A673 (cell line): ENCODE data around the gene CABYR. TPM values are rescaled to one million over a fixed set of nuclear protein-coding genes. Genes with fewer than 3 reads are reported as not detected.

Experiments used
- Bru-seq: library from RNA; stranded (reverse); fragments of 400-500 nt; gene quantifications from one replicate; lab custom pipeline; 2021; lab: Mats Ljungman, UMichigan
- BruChase-seq, 2 experiments: library from RNA; stranded (reverse); fragments of 400-500 nt; gene quantifications; one replicate each; lab custom pipeline; 2021; lab: Mats Ljungman, UMichigan
- BruUV-seq: library from RNA; stranded (reverse); fragments of 400-500 nt; replicated peaks from 2 replicates; lab custom pipeline; 2021; lab: Mats Ljungman, UMichigan
- CTCF ChIA-PET: fragments of 300-600 bp; sonication (Branson Sonifier 250); formaldehyde crosslinking; loops from one replicate; lab custom pipeline; 2022; ENCODE audit warnings: antibody characterized with exemption; lab: Charles Lee
- POLR2A ChIA-PET: fragments of 300-600 bp; sonication (Branson Sonifier 250); formaldehyde crosslinking; loops from one replicate; lab custom pipeline; 2022; ENCODE audit warnings: antibody characterized with exemption; ENCODE audit not compliant: low non-redundant PET; lab: Charles Lee
- DNase-seq: peaks from one replicate; pipeline ENCODE4 v3.0.0-alpha.2; 2015; ENCODE audit warnings: low spot score
- H3K27ac ChIP-seq: fragments of 200-600 bp; sonication (generic); 2 replicates; pipeline ENCODE4 v1.5.1; 2016; ENCODE audit warnings: mixed run types, low read depth, mild to moderate bottlenecking, mixed read lengths, antibody characterized with exemption, low read length; ENCODE audit not compliant: poor library complexity, severe bottlenecking
- H3K27me3 ChIP-seq: fragments of 200-600 bp; sonication (generic); replicated peaks from 2 replicates; pipeline ENCODE4 v1.6.1; 2017; ENCODE audit warnings: mixed run types, low read depth, mild to moderate bottlenecking, mixed read lengths, antibody characterized with exemption, low read length; ENCODE audit not compliant: insufficient read depth, poor library complexity
- H3K36me3 ChIP-seq: fragments of 200-600 bp; sonication (generic); 2 replicates; pipeline ENCODE4 v1.6.1; 2016; ENCODE audit warnings: mixed run types, mild to moderate bottlenecking, mixed read lengths, antibody characterized with exemption, low read length; ENCODE audit not compliant: insufficient read depth, poor library complexity, severe bottlenecking
- H3K4me1 ChIP-seq: fragments of 200-600 bp; sonication (generic); 2 replicates; pipeline ENCODE4 v1.6.1; 2017; ENCODE audit warnings: mixed run types, mild to moderate bottlenecking, mixed read lengths, antibody characterized with exemption, low read length; ENCODE audit not compliant: insufficient read depth, poor library complexity, severe bottlenecking
- H3K4me3 ChIP-seq: fragments of 200-600 bp; sonication (generic); 2 replicates; pipeline ENCODE4 v1.5.1; 2016; ENCODE audit warnings: low read depth, mixed run types, mild to moderate bottlenecking, mixed read lengths, low read length; ENCODE audit not compliant: poor library complexity, severe bottlenecking
- H3K9me3 ChIP-seq: fragments of 200-600 bp; sonication (generic); 2 replicates; pipeline ENCODE4 v1.6.1; 2016; ENCODE audit warnings: mixed run types, low read depth, mild to moderate bottlenecking, mixed read lengths, antibody characterized with exemption, low read length; ENCODE audit not compliant: poor library complexity, severe bottlenecking
- EZH2 ChIP-seq: fragments of 200-600 bp; sonication (generic); IDR thresholded peaks from 2 replicates; pipeline ENCODE4 v1.6.1; 2017; ENCODE audit warnings: borderline replicate concordance, low read depth, mild to moderate bottlenecking, mixed read lengths, antibody characterized with exemption, low read length; ENCODE audit not compliant: poor library complexity, severe bottlenecking
- intact Hi-C: fragments of 100-400 bp; cut with micrococcal nuclease; formaldehyde crosslinking; loops from one replicate; pipeline ENCODE4 v1.10.0; 2022; ENCODE audit not compliant: unreplicated experiment
- long read RNA-seq: library from polyadenylated mRNA; stranded (forward); transcript quantifications from one replicate; pipeline ENCODE4 v2.0.0, GENCODE V29; 2022
- total RNA-seq: library from RNA; stranded (reverse); gene quantifications from 2 replicates; pipeline ENCODE4 v1.2.3, GENCODE V29; 2021
- TF ChIP-seq, protein P1 (sequence below): fragments of 300-800, 200-600 bp; sonication (generic); conservative IDR thresholded peaks from 2 replicates; pipeline ENCODE4 v1.5.1; 2017; ENCODE audit warnings: low read depth, mild to moderate bottlenecking, antibody characterized with exemption, low read length, moderate library complexity, mixed read lengths

Gene CABYR
- 7.9 and 11.5 TPM in 2 replicates for total RNA-seq
- percentile 58 among the genes with signal in this experiment for Bru-seq, nascent RNA
- percentile 59 among the genes with signal in this experiment for BruChase-seq, experiment 1, labeled RNA remaining after a 2-hour chase
- percentile 56 among the genes with signal in this experiment for BruChase-seq, experiment 2, labeled RNA remaining after a 6-hour chase
- long read RNA-seq, partial matches to known transcripts = 0 of 7 reads
- long read RNA-seq, other reads (novel, unspliced or antisense) = 2 of 7 reads

- intact Hi-C loops = loop anchor here (10.0 kb wide), 1 partner anchor 634 kb away; the partner anchor contains the start of gene RMC1
- Histone ChIP-seq H3K4me3 (peak within 1 kb of the TSS; percentile 57), H3K27ac (peak within 1 kb of the TSS; percentile 63), H3K27me3 (no peaks in the 10 kb centered on the region), H3K9me3 (no peaks in the 10 kb centered on the region), H3K4me1 (peaks cover 8% of the 10 kb centered on the region), H3K36me3 (no peaks in the 10 kb centered on the region)
- POLR2A ChIA-PET = interaction anchor here (0.6 to 0.9 kb wide), 7 partner anchors 63 to 475 kb away, joined by 3 to 7 read pairs (median 5); no protein-coding TSS in a partner anchor
- TF ChIP-seq, protein P1, sequence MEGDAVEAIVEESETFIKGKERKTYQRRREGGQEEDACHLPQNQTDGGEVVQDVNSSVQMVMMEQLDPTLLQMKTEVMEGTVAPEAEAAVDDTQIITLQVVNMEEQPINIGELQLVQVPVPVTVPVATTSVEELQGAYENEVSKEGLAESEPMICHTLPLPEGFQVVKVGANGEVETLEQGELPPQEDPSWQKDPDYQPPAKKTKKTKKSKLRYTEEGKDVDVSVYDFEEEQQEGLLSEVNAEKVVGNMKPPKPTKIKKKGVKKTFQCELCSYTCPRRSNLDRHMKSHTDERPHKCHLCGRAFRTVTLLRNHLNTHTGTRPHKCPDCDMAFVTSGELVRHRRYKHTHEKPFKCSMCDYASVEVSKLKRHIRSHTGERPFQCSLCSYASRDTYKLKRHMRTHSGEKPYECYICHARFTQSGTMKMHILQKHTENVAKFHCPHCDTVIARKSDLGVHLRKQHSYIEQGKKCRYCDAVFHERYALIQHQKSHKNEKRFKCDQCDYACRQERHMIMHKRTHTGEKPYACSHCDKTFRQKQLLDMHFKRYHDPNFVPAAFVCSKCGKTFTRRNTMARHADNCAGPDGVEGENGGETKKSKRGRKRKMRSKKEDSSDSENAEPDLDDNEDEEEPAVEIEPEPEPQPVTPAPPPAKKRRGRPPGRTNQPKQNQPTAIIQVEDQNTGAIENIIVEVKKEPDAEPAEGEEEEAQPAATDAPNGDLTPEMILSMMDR = no peak
- no peak for TF ChIP-seq EZH2
- peak; percentile 93 for DNase-seq
- TSS peak; percentile 75 for BruUV-seq
- CTCF ChIA-PET = interaction anchor here (0.6 to 1.5 kb wide), 3 partner anchors 23 to 350 kb away, joined by 4 to 5 read pairs (median 5); no protein-coding TSS in a partner anchor
These were observed at the start of gene CABYR for GRCh38 chr18:24138789-24139616. Gene CABYR, plus strand, starts transcription at chr18:24139062. Its CDS starts 4,053 bp downstream, at chr18:24143115.

GRCh38 chr18:24089076-24089475 lies 49.8 kb upstream of the CABYR start:
- Histone ChIP-seq H3K27ac (no peak overlapping the region), H3K9me3 (no peaks in the 10 kb centered on the region), H3K27me3 (no peaks in the 10 kb centered on the region), H3K4me1 (peaks cover 9% of the 10 kb centered on the region), H3K4me3 (no peak overlapping the region), H3K36me3 (no peaks in the 10 kb centered on the region)
- TF ChIP-seq EZH2 = no peak
- TF ChIP-seq, protein P1 = no peak
- no peak for DNase-seq
- ChIA-PET CTCF (no interaction called here), POLR2A (no interaction called here)
- BruUV-seq = no TSS peak
- intact Hi-C loops = no loop called here

DNA sequence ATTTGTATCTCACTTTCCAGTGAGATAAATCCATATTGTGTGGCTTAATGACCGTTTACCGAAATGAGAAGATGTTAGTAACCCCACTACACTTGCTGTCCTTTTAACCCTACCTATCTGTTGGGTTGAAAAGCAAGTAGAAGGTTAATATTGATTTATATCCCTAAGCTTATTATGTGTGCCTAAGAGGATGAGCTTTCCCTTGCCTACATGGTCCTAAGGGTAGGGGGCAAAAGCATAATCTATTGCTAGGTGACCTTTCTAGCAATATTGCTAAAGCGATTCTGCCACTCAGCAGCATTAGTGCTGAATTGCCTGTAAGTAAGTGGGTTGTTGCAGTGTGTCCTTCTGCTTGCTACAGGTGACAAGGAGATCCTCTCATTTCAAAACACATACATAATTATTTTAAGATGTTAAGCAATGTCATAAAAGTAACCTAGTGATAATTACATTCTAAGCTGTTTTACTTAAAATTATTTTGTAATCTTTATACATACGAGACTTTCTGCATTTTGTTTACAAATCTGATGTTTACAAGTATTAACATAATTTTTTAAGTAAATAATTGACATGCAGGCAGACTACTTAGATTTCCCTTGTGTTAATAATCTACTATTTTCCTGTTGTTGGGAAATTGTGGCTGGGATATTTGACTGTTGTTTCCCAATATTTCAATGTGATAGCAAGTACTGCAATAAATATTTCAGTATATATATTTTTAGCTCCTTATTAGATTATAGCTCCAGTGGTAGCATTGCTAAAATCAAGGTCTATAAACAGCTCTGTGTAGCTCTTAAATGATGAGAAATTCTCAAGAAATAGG lies 49.1 kb upstream of the CABYR start:
- intact Hi-C loops = no loop called here
- Histone ChIP-seq H3K27ac (no peak overlapping the region), H3K4me3 (no peak overlapping the region), H3K4me1 (peaks cover 9% of the 10 kb centered on the region), H3K9me3 (no peaks in the 10 kb centered on the region), H3K27me3 (no peaks in the 10 kb centered on the region), H3K36me3 (no peaks in the 10 kb centered on the region)
- POLR2A ChIA-PET = no interaction called here
- CTCF ChIA-PET = no interaction called here
- no peak for TF ChIP-seq EZH2
- TF ChIP-seq, protein P1 = no peak
- no peak for DNase-seq
- BruUV-seq = no TSS peak
